Neural progenitor cell (in vitro differentiated cells): ENCODE measurements around the gene MCM3. TPM values are rescaled to one million over a fixed set of nuclear protein-coding genes. Genes with fewer than 3 reads are reported as not detected.

Experiments
- DNase-seq: peaks from one replicate; pipeline ENCODE4 v3.0.0-alpha.2; 2016; ENCODE audit warnings: low spot score
- H2AFZ ChIP-seq: fragments of 200-600 bp; sonication (generic); replicated peaks from 2 replicates; pipeline ENCODE4 v1.6.1; 2016; ENCODE audit warnings: antibody characterized with exemption
- H3F3A ChIP-seq: fragments of 200-600 bp; sonication (generic); 2 replicates; pipeline ENCODE4 v1.6.1; 2016; ENCODE audit warnings: antibody characterized with exemption, low read depth
- H3K27ac ChIP-seq: fragments of 200-600 bp; sonication (generic); 2 replicates; pipeline ENCODE4 v1.5.1; 2016; ENCODE audit warnings: mild to moderate bottlenecking
- H3K27me3 ChIP-seq: fragments of 200-600 bp; sonication (generic); 2 replicates; pipeline ENCODE4 v1.6.1; 2016; ENCODE audit warnings: mild to moderate bottlenecking, moderate library complexity
- H3K36me3 ChIP-seq: fragments of 200-600 bp; sonication (generic); 2 replicates; pipeline ENCODE4 v1.5.1; 2016
- H3K4me1 ChIP-seq: fragments of 200-600 bp; sonication (generic); 2 replicates; pipeline ENCODE4 v1.6.1; 2016; ENCODE audit warnings: mixed run types
- H3K4me2 ChIP-seq: fragments of 200-600 bp; sonication (generic); 2 replicates; pipeline ENCODE4 v1.6.1; 2016
- H3K4me3 ChIP-seq: fragments of 200-600 bp; sonication (generic); 2 replicates; pipeline ENCODE4 v1.5.1; 2016
- H3K79me2 ChIP-seq: fragments of 200-600 bp; sonication (generic); 2 replicates; pipeline ENCODE4 v1.6.1; 2016; ENCODE audit warnings: low read depth
- H3K9ac ChIP-seq: fragments of 200-600 bp; sonication (generic); 2 replicates; pipeline ENCODE4 v1.6.1; 2016
- H3K9me3 ChIP-seq: fragments of 200-600 bp; sonication (generic); 2 replicates; pipeline ENCODE4 v1.5.1; 2016; ENCODE audit warnings: low read depth
- H4K20me1 ChIP-seq: fragments of 200-600 bp; sonication (generic); 2 replicates; pipeline ENCODE4 v1.6.1; 2016; ENCODE audit warnings: low read depth
- H3K27ac Mint-ChIP-seq: 3 replicates; pipeline ENCODE4 v1.8.0; 2021; ENCODE audit warnings: mixed read lengths
- H3K27me3 Mint-ChIP-seq: 2 replicates; pipeline ENCODE4 v1.8.0; 2022; ENCODE audit warnings: low read depth, mild to moderate bottlenecking, inconsistent platforms, moderate library complexity, mixed read lengths; ENCODE audit not compliant: insufficient read depth
- H3K36me3 Mint-ChIP-seq: 3 replicates; pipeline ENCODE4 v1.8.0; 2021; ENCODE audit warnings: mixed read lengths
- H3K4me1 Mint-ChIP-seq: 3 replicates; pipeline ENCODE4 v1.8.0; 2021; ENCODE audit warnings: mixed read lengths
- H3K4me3 Mint-ChIP-seq: 3 replicates; pipeline ENCODE4 v1.8.0; 2021; ENCODE audit warnings: mild to moderate bottlenecking, moderate library complexity, mixed read lengths
- H3K9me3 Mint-ChIP-seq: 3 replicates; pipeline ENCODE4 v1.8.0; 2020; ENCODE audit warnings: mixed read lengths
- EZH2 ChIP-seq: fragments of 200-600 bp; sonication (generic); IDR thresholded peaks from 2 replicates; pipeline ENCODE4 v1.6.1; 2017; ENCODE audit warnings: antibody characterized with exemption, mild to moderate bottlenecking, moderate library complexity
- EZH2phosphoT487 ChIP-seq: fragments of 200-600 bp; sonication (generic); IDR thresholded peaks from 2 replicates; pipeline ENCODE4 v1.6.1; 2017; ENCODE audit warnings: antibody characterized with exemption
- total RNA-seq: library from RNA; depleted of rRNA; stranded (reverse); fragments of >200 nt; gene quantifications from 2 replicates; pipeline ENCODE4 v1.2.3, GENCODE V29; 2015; ENCODE audit warnings: low replicate concordance
- TF ChIP-seq, protein P1 (sequence below): fragments of 200-600 bp; sonication (generic); IDR thresholded peaks from 2 replicates; pipeline ENCODE4 v1.5.1; 2017; ENCODE audit warnings: antibody characterized with exemption, mild to moderate bottlenecking

MCM3 gene
- total RNA-seq, 1 donor from 2014 or later: 224 TPM

DNA sequence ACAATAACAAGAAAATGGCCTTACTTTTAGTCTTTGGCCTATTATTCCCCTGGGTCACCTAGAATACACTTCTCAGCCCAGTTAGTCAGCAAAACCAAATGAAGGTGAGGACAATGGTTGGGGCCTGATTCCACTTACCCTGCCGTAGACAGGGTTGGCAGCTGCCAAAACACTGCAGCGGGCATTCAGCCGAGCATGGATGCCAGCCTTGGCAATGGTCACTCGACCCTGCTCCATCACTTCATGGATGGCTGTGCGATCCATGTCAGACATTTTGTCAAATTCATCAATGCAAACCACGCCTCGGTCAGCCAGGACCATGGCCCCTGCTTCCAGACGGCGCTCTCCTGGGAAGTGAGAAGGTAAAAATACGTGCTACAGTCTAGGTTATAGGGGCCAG, 8.4 kb downstream of the MCM3 start:
- H3K36me3 Mint-ChIP-seq: peaks cover 55% of the 10 kb centered on the region
- H4K20me1 ChIP-seq: peaks cover 28% of the 10 kb centered on the region

GRCh38 chr6:52271852-52272460, 12.6 kb downstream of the MCM3 start:
- H3K4me3 Mint-ChIP-seq: no peak overlapping the region
- peaks cover 45% of the 10 kb centered on the region for H3K36me3 Mint-ChIP-seq
- Histone ChIP-seq H3K4me1 (no peaks in the 10 kb centered on the region), H3K9ac (no peak overlapping the region), H3K27me3 (no peaks in the 10 kb centered on the region), H3K36me3 (peaks cover 28% of the 10 kb centered on the region), H3K4me3 (no peak overlapping the region), H2AFZ (no peak overlapping the region), H3K9me3 (no peaks in the 10 kb centered on the region), H4K20me1 (peaks cover 10% of the 10 kb centered on the region), H3K79me2 (peaks cover 4% of the 10 kb centered on the region), H3K4me2 (no peak overlapping the region), H3K27ac (no peak overlapping the region), H3F3A (peaks cover 12% of the 10 kb centered on the region)
- H3K9me3 Mint-ChIP-seq: no peaks in the 10 kb centered on the region
- H3K4me1 Mint-ChIP-seq: no peaks in the 10 kb centered on the region
- TF ChIP-seq EZH2phosphoT487: no peak
- TF ChIP-seq, protein P1, sequence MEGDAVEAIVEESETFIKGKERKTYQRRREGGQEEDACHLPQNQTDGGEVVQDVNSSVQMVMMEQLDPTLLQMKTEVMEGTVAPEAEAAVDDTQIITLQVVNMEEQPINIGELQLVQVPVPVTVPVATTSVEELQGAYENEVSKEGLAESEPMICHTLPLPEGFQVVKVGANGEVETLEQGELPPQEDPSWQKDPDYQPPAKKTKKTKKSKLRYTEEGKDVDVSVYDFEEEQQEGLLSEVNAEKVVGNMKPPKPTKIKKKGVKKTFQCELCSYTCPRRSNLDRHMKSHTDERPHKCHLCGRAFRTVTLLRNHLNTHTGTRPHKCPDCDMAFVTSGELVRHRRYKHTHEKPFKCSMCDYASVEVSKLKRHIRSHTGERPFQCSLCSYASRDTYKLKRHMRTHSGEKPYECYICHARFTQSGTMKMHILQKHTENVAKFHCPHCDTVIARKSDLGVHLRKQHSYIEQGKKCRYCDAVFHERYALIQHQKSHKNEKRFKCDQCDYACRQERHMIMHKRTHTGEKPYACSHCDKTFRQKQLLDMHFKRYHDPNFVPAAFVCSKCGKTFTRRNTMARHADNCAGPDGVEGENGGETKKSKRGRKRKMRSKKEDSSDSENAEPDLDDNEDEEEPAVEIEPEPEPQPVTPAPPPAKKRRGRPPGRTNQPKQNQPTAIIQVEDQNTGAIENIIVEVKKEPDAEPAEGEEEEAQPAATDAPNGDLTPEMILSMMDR: no peak
- no peak for TF ChIP-seq EZH2
- H3K27ac Mint-ChIP-seq: no peak overlapping the region
- H3K27me3 Mint-ChIP-seq: peaks cover 3% of the 10 kb centered on the region
- DNase-seq: no peak

More for the DNA sequence above, 8.4 kb downstream of the MCM3 start:
- Mint-ChIP-seq H3K4me3 (no peak overlapping the region), H3K27me3 (peaks cover 3% of the 10 kb centered on the region), H3K27ac (no peak overlapping the region), H3K4me1 (no peaks in the 10 kb centered on the region), H3K9me3 (no peaks in the 10 kb centered on the region)
- H3K79me2 ChIP-seq: peaks cover 44% of the 10 kb centered on the region
- no peaks in the 10 kb centered on the region for H3K9me3 ChIP-seq
- H3K4me1 ChIP-seq: no peaks in the 10 kb centered on the region
- H3F3A ChIP-seq: no peaks in the 10 kb centered on the region
- no peak for DNase-seq
- H3K9ac ChIP-seq: no peak overlapping the region
- H3K27ac ChIP-seq: no peak overlapping the region
- H2AFZ ChIP-seq: no peak overlapping the region
- TF ChIP-seq EZH2phosphoT487: no peak
- TF ChIP-seq, protein P1: no peak
- TF ChIP-seq EZH2: no peak
- no peaks in the 10 kb centered on the region for H3K27me3 ChIP-seq
- no peak overlapping the region for H3K4me3 ChIP-seq
- no peak overlapping the region for H3K4me2 ChIP-seq
- H3K36me3 ChIP-seq: peaks cover 38% of the 10 kb centered on the region

- Mint-ChIP-seq H3K4me3 (no peak overlapping the region), H3K27me3 (peaks cover 2% of the 10 kb centered on the region), H3K9me3 (no peaks in the 10 kb centered on the region), H3K4me1 (peaks cover 4% of the 10 kb centered on the region), H3K36me3 (peaks cover 49% of the 10 kb centered on the region), H3K27ac (no peak overlapping the region)
- peaks cover 64% of the 10 kb centered on the region for H3F3A ChIP-seq
- H4K20me1 ChIP-seq: peaks cover 17% of the 10 kb centered on the region
- H3K27me3 ChIP-seq: no peaks in the 10 kb centered on the region
- no peak overlapping the region for H2AFZ ChIP-seq
- H3K79me2 ChIP-seq: no peaks in the 10 kb centered on the region
- no peaks in the 10 kb centered on the region for H3K9me3 ChIP-seq
- no peak overlapping the region for H3K9ac ChIP-seq
- no peak overlapping the region for H3K27ac ChIP-seq
- no peak overlapping the region for H3K4me3 ChIP-seq
- no peaks in the 10 kb centered on the region for H3K4me1 ChIP-seq
- peaks cover 16% of the 10 kb centered on the region for H3K36me3 ChIP-seq
- no peak for TF ChIP-seq EZH2phosphoT487
- TF ChIP-seq, protein P1: peak; percentile 98
- no peak overlapping the region for H3K4me2 ChIP-seq
- DNase-seq: peak; percentile 63
Observed at GRCh38 chr6:52263709-52264540, 20.6 kb downstream of the MCM3 start.
